Effector CD8-positive, alpha-beta T cell (primary cell): Measurements from ENCODE around the gene BSPRY.
"Not testable (repeated sequence)": the region's sequence is repeated elsewhere in the genome, so short reads cannot be mapped to it uniquely, and the experiment has no call there.

Experiments
- DNase-seq: peaks from one replicate; lab custom pipeline; 2025; lab: John Stamatoyannopoulos, UW

Gene BSPRY

GRCh38 chr9:113395000-113395861 lies 45.9 kb downstream of the BSPRY start:
- DNase-seq, result no peak

- no peak for DNase-seq
Measured at GRCh38 chr9:113397203-113397631, 47.9 kb downstream of the BSPRY start.

GRCh38 chr9:113398796-113399195 lies 49.5 kb downstream of the BSPRY start:
- DNase-seq, result no peak

- no peak for DNase-seq
Measured at GRCh38 chr9:113399646-113400200, 50.4 kb downstream of the BSPRY start.

GRCh38 chr9:113401027-113401792 lies 51.9 kb downstream of the BSPRY start, which contains the start of gene ALAD:
Gene ALAD, minus strand, starts transcription at chr9:113401284. Its CDS starts 7,725 bp downstream, at chr9:113393559.
- peak; percentile 99 for DNase-seq

GRCh38 chr9:113403646-113404045 lies 54.3 kb downstream of the BSPRY start:
- no peak for DNase-seq

GRCh38 chr9:113406353-113406752 lies 57.0 kb downstream of the BSPRY start:
- not testable (repeated sequence) for DNase-seq

- DNase-seq, result peak; percentile 36
Measured at GRCh38 chr9:113406873-113407511, 57.7 kb downstream of the BSPRY start.

- DNase-seq, result no peak
Measured at GRCh38 chr9:113409481-113409880, 60.1 kb downstream of the BSPRY start.

- DNase-seq, result no peak
Measured at GRCh38 chr9:113409883-113410206, 60.5 kb downstream of the BSPRY start.

- DNase-seq, result peak; percentile 87
Measured at GRCh38 chr9:113410207-113410864, 61.0 kb downstream of the BSPRY start, which contains the start of the genes C9orf43 and POLE3. Gene C9orf43, plus strand, starts transcription at chr9:113410747. Its CDS starts 2,747 bp downstream, at chr9:113413494. Gene POLE3, minus strand, starts transcription at chr9:113410675. Its CDS starts 382 bp downstream, at chr9:113410293.

GRCh38 chr9:113416149-113416721 lies 66.9 kb downstream of the BSPRY start:
- DNase-seq, result no peak

- DNase-seq, result no peak
Measured at GRCh38 chr9:113417370-113417769, 68.0 kb downstream of the BSPRY start.
